ENCODE measurements around the gene SULF2. TPM values are rescaled to one million over a fixed set of nuclear protein-coding genes. Genes with fewer than 3 reads are reported as not detected.

The SULF2 gene
- total RNA-seq, 2 donors from 2014 or later = 9.1 to 34.3 TPM

- Histone ChIP-seq H3K27ac (no peak overlapping the region), H3K4me1 (no peaks in the 10 kb centered on the region), H3K36me3 (replicated peaks in 1 of 2; ENCODE audit: insufficient read depth in 1 of 2, low read depth in 2 of 2) (no peaks in the 10 kb centered on the region), H3K27me3 (no peaks in the 10 kb centered on the region), H3K4me3 (no peak overlapping the region), H3K9me3 (no peaks in the 10 kb centered on the region)
- no peak for ATAC-seq
- intact Hi-C loops (cut with DNase I) = no loop called here
- no peak for DNase-seq
- 80% methylated on average over 5 of the region's 5 CpGs; no CpG with 5 or more reads in 1 of the 2 donors for WGBS, 2 donors
- TF ChIP-seq POLR2A (IDR thresholded peaks at IDR 0.05) (no peak), CTCF (IDR thresholded peaks at IDR 0.05) (no peak)
Measured at GRCh38 chr20:47751449-47751848, 33.8 kb downstream of the SULF2 start.

- DNase-seq = no peak
- Histone ChIP-seq H3K9me3 (no peaks in the 10 kb centered on the region), H3K4me1 (no peaks in the 10 kb centered on the region), H3K27ac (no peak overlapping the region), H3K4me3 (no peak overlapping the region), H3K36me3 (replicated peaks in 1 of 2; ENCODE audit: insufficient read depth in 1 of 2, low read depth in 2 of 2) (no peaks in the 10 kb centered on the region), H3K27me3 (no peaks in the 10 kb centered on the region)
- no peak for TF ChIP-seq POLR2A (IDR thresholded peaks at IDR 0.05)
- TF ChIP-seq CTCF (IDR thresholded peaks at IDR 0.05) = no peak
- WGBS, 2 donors = 36 to 62% methylated on average over 4 of the region's 4 CpGs
- peak; percentile 12 for ATAC-seq
- intact Hi-C loops (cut with DNase I) = no loop called here
Measured at GRCh38 chr20:47749339-47749738, 35.9 kb downstream of the SULF2 start.

GRCh38 chr20:47748823-47749222 is 36.5 kb downstream of the SULF2 start:
- H3K36me3 ChIP-seq (replicated peaks in 1 of 2; ENCODE audit: insufficient read depth in 1 of 2, low read depth in 2 of 2) = no peaks in the 10 kb centered on the region
- no peak for ATAC-seq
- no peak overlapping the region for H3K4me3 ChIP-seq
- no peak overlapping the region for H3K27ac ChIP-seq
- intact Hi-C loops (cut with DNase I) = no loop called here
- H3K4me1 ChIP-seq = no peaks in the 10 kb centered on the region
- H3K9me3 ChIP-seq = no peaks in the 10 kb centered on the region
- no peaks in the 10 kb centered on the region for H3K27me3 ChIP-seq
- DNase-seq = no peak
- WGBS, 2 donors = 49 to 63% methylated on average over 5 of the region's 5 CpGs
- TF ChIP-seq POLR2A (IDR thresholded peaks at IDR 0.05) = no peak

GRCh38 chr20:47748069-47748468 is 37.2 kb downstream of the SULF2 start:
- no peak overlapping the region for H3K27ac ChIP-seq
- WGBS, 2 donors = 58 to 64% methylated on average over 6 of the region's 6 CpGs

GRCh38 chr20:47747669-47748031 is 37.6 kb downstream of the SULF2 start:
- WGBS, 2 donors = 71 to 77% methylated on average over 10 of the region's 10 CpGs
- no peaks in the 10 kb centered on the region for H3K36me3 ChIP-seq (replicated peaks in 1 of 2; ENCODE audit: insufficient read depth in 1 of 2, low read depth in 2 of 2)
- DNase-seq (no peak), ATAC-seq (no peak)
- TF ChIP-seq CTCF (IDR thresholded peaks at IDR 0.05) (no peak), POLR2A (IDR thresholded peaks at IDR 0.05) (no peak)
- H3K27me3 ChIP-seq = no peaks in the 10 kb centered on the region
- no peaks in the 10 kb centered on the region for H3K4me1 ChIP-seq
- no peak overlapping the region for H3K4me3 ChIP-seq
- no peak overlapping the region for H3K27ac ChIP-seq
- intact Hi-C loops (cut with DNase I) = no loop called here
- H3K9me3 ChIP-seq = no peaks in the 10 kb centered on the region

More at GRCh38 chr20:47748069-47748468, 37.2 kb downstream of the SULF2 start:
- no peaks in the 10 kb centered on the region for H3K27me3 ChIP-seq
- no peak overlapping the region for H3K4me3 ChIP-seq
- H3K36me3 ChIP-seq (replicated peaks in 1 of 2; ENCODE audit: insufficient read depth in 1 of 2, low read depth in 2 of 2) = no peaks in the 10 kb centered on the region
- no peak for ATAC-seq
- H3K9me3 ChIP-seq = no peaks in the 10 kb centered on the region
- intact Hi-C loops (cut with DNase I) = no loop called here
- TF ChIP-seq POLR2A (IDR thresholded peaks at IDR 0.05) = no peak
- H3K4me1 ChIP-seq = no peaks in the 10 kb centered on the region
- DNase-seq = no peak

GRCh38 chr20:47744803-47745202 is 40.5 kb downstream of the SULF2 start:
- intact Hi-C loops (cut with DNase I) = no loop called here
- ATAC-seq (no peak), DNase-seq (no peak)
- Histone ChIP-seq H3K9me3 (no peaks in the 10 kb centered on the region), H3K36me3 (replicated peaks in 1 of 2; ENCODE audit: insufficient read depth in 1 of 2, low read depth in 2 of 2) (no peaks in the 10 kb centered on the region), H3K4me1 (no peaks in the 10 kb centered on the region), H3K27me3 (no peaks in the 10 kb centered on the region), H3K27ac (no peak overlapping the region), H3K4me3 (no peak overlapping the region)
- WGBS, 2 donors = 88 to 92% methylated on average over 4 of the region's 4 CpGs
- TF ChIP-seq CTCF (IDR thresholded peaks at IDR 0.05) (no peak), POLR2A (IDR thresholded peaks at IDR 0.05) (no peak)

All from body of pancreas (tissue), 4 donors.